Activated B cell treated with CpG ODN at 0.5 μM for 24 hours (primary cell): ENCODE results near the gene RXRG. TPM values are rescaled to one million over a fixed set of nuclear protein-coding genes. Genes with fewer than 3 reads are reported as not detected.

Experiments
- ATAC-seq: fragments of 200-7000 bp; cut with Tn5 transposase; one replicate; pipeline ENCODE4 v1.10.0; 2021; ENCODE audit warnings: low read depth, mild to moderate bottlenecking, moderate library complexity
- CTCF ChIA-PET: fragments of 350-600 bp; sonication (Branson Sonifier 250); formaldehyde crosslinking; loops from one replicate; lab custom pipeline; 2021; ENCODE audit warnings: antibody characterized with exemption; lab: Charles Lee
- POLR2A ChIA-PET: fragments of 350-600 bp; sonication (Branson Sonifier 250); formaldehyde crosslinking; loops from one replicate; lab custom pipeline; 2021; ENCODE audit warnings: antibody characterized with exemption; lab: Charles Lee
- DNase-seq: peaks from one replicate; pipeline ENCODE4 v3.0.0; 2022
- H3K27ac Mint-ChIP-seq: one replicate; pipeline ENCODE4 v1.8.0; 2020; ENCODE audit warnings: mixed read lengths
- H3K27me3 Mint-ChIP-seq: one replicate; pipeline ENCODE4 v1.8.0; 2021; ENCODE audit warnings: mixed read lengths
- H3K36me3 Mint-ChIP-seq: one replicate; pipeline ENCODE4 v1.8.0; 2021; ENCODE audit warnings: low read depth, mixed read lengths
- H3K4me1 Mint-ChIP-seq: one replicate; pipeline ENCODE4 v1.8.0; 2021; ENCODE audit warnings: mixed read lengths
- H3K4me3 Mint-ChIP-seq: one replicate; pipeline ENCODE4 v1.8.0; 2020; ENCODE audit warnings: mild to moderate bottlenecking, mixed read lengths
- H3K9me3 Mint-ChIP-seq: one replicate; pipeline ENCODE4 v1.8.0; 2020; ENCODE audit warnings: mixed read lengths
- intact Hi-C: fragments of 100-400 bp; cut with micrococcal nuclease; formaldehyde crosslinking; loops from one replicate; pipeline ENCODE4 v1.15.1; 2024
- total RNA-seq: library from RNA; stranded (reverse); gene quantifications from 2 replicates; pipeline ENCODE4 v1.2.3, GENCODE V29; 2022
- TF ChIP-seq, protein P1 (sequence below): fragments of 200-600 bp; IDR thresholded peaks from one replicate; pipeline ENCODE4 v1.8.0; 2022; ENCODE audit warnings: antibody characterized with exemption, mild to moderate bottlenecking

RXRG gene
- total RNA-seq, 1 donor from 2014 or later = not detected

DNA sequence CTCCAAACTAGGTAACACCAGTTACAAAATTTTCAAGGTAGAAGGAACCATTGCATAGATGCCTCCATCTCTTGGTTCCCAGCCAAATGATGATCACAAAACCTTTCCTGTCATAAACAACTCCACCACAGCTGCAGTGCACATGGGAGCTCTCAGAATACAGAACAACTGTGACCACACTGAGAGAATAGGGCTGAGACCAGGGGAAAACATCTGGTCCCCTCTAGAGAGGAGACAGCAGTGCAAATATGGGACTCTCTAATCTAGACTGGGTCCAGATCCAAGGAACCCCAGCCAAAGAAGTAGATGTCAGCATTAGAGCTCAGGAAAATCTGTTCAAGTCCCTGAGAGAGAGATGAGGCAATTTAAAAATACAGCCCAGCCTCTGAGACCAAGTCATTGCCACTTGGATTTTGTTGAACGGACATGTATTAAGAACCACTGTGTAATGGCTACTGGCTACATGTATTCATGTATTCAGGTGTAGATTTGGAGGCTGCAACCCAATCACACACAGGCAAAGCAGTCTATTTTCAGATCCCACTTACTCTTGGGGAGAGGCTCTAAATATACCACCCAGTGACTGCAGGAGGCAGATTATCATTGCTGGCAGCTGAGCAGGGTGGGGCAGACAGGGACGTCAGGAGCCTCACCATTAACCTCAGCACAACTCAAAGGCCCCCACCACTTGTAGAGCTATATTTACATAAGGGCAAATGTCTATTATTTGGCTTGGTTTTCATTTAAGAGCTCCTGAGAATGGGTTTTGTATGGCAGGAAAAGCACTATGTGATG, 7.6 kb upstream of the RXRG start:
- intact Hi-C loops = no loop called here
- DNase-seq (no peak), ATAC-seq (no peak)
- no peak overlapping the region for H3K4me3 Mint-ChIP-seq
- H3K4me1 Mint-ChIP-seq = no peaks in the 10 kb centered on the region
- ChIA-PET CTCF (no interaction called here), POLR2A (no interaction called here)
- peaks cover 32% of the 10 kb centered on the region for H3K27me3 Mint-ChIP-seq
- no peaks in the 10 kb centered on the region for H3K9me3 Mint-ChIP-seq
- H3K27ac Mint-ChIP-seq = no peak overlapping the region
- no peaks in the 10 kb centered on the region for H3K36me3 Mint-ChIP-seq
- TF ChIP-seq, protein P1, sequence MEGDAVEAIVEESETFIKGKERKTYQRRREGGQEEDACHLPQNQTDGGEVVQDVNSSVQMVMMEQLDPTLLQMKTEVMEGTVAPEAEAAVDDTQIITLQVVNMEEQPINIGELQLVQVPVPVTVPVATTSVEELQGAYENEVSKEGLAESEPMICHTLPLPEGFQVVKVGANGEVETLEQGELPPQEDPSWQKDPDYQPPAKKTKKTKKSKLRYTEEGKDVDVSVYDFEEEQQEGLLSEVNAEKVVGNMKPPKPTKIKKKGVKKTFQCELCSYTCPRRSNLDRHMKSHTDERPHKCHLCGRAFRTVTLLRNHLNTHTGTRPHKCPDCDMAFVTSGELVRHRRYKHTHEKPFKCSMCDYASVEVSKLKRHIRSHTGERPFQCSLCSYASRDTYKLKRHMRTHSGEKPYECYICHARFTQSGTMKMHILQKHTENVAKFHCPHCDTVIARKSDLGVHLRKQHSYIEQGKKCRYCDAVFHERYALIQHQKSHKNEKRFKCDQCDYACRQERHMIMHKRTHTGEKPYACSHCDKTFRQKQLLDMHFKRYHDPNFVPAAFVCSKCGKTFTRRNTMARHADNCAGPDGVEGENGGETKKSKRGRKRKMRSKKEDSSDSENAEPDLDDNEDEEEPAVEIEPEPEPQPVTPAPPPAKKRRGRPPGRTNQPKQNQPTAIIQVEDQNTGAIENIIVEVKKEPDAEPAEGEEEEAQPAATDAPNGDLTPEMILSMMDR = no peak

DNA sequence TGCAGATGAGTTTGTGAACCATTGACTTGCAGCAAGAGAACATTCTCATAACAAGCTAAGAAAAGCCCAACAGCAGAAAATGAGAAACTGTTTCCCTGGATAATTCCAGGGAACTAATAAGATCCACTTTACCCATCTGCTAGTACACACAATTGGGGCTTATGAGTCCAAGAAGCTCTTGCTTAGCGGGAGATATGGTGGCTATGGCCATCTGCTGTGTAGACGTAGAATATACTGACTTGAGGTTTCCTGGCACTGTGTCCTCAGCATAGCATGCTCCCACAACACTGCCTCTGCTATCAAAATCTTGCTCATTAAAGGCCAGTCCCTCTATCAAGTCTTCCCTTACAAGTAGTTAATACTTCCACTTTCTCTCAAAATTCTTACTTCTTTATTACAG, 6.8 kb upstream of the RXRG start:
- CTCF ChIA-PET = no interaction called here
- DNase-seq = no peak
- Mint-ChIP-seq H3K9me3 (no peaks in the 10 kb centered on the region), H3K27ac (no peak overlapping the region), H3K27me3 (peaks cover 36% of the 10 kb centered on the region), H3K4me1 (no peaks in the 10 kb centered on the region), H3K36me3 (no peaks in the 10 kb centered on the region), H3K4me3 (no peak overlapping the region)
- no peak for ATAC-seq
- intact Hi-C loops = no loop called here
- TF ChIP-seq, protein P1 = no peak
- POLR2A ChIA-PET = no interaction called here

DNA sequence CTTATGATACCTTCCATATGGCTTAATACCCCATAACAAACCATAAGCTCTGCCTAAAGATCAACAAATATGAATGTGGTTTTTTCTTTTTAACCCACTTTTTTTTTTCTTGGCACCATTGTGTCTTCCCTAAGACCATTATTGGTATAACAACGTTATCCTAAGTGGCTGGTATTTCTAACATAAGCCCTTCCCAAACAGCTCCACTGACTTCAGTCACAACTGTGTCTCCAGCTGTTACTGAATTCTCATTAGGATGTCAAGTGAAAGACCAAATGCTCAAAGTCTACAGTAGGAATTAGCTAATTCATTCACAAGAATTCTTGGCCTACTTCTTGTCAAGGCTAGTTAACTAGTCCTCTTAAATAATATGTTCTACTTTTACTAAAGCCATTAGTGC, 4.2 kb upstream of the RXRG start:
- DNase-seq = no peak
- H3K9me3 Mint-ChIP-seq = no peaks in the 10 kb centered on the region
- intact Hi-C loops = no loop called here
- TF ChIP-seq, protein P1 = no peak
- ChIA-PET CTCF (interaction anchor here (1.3 kb wide), 1 partner anchor 10 kb away, joined by 3 read pairs; no protein-coding TSS in a partner anchor), POLR2A (no interaction called here)
- H3K27ac Mint-ChIP-seq = no peak overlapping the region
- ATAC-seq = no peak
- H3K4me3 Mint-ChIP-seq = no peak overlapping the region
- H3K4me1 Mint-ChIP-seq = no peaks in the 10 kb centered on the region
- peaks cover 32% of the 10 kb centered on the region for H3K27me3 Mint-ChIP-seq
- H3K36me3 Mint-ChIP-seq = no peaks in the 10 kb centered on the region

DNA sequence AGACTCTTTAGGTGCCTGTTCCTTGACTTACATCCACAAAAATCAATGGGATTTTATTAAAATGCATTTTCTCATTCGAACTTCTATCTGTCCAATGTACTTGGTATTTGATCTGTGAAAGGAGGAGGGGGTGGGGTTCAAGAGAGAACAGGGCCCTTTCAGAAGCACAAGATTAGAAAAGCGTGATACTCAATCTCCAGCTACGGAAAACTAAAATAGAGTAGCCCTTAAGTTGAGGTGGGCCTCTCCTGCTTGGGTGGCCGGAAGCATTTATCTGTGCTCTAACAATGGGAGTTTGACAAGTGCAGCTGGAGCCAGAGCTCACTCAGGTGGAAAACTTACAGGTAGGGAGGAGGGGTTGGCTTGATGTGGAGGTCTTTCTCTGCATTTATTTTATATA, 462 bp upstream of the RXRG start:
- TF ChIP-seq, protein P1 = no peak
- ChIA-PET POLR2A (no interaction called here), CTCF (no interaction called here)
- Mint-ChIP-seq H3K4me3 (no peak overlapping the region), H3K27me3 (peaks cover 40% of the 10 kb centered on the region), H3K36me3 (no peaks in the 10 kb centered on the region), H3K4me1 (no peaks in the 10 kb centered on the region), H3K9me3 (no peaks in the 10 kb centered on the region), H3K27ac (no peak overlapping the region)
- ATAC-seq = no peak
- intact Hi-C loops = no loop called here
- DNase-seq = no peak

DNA sequence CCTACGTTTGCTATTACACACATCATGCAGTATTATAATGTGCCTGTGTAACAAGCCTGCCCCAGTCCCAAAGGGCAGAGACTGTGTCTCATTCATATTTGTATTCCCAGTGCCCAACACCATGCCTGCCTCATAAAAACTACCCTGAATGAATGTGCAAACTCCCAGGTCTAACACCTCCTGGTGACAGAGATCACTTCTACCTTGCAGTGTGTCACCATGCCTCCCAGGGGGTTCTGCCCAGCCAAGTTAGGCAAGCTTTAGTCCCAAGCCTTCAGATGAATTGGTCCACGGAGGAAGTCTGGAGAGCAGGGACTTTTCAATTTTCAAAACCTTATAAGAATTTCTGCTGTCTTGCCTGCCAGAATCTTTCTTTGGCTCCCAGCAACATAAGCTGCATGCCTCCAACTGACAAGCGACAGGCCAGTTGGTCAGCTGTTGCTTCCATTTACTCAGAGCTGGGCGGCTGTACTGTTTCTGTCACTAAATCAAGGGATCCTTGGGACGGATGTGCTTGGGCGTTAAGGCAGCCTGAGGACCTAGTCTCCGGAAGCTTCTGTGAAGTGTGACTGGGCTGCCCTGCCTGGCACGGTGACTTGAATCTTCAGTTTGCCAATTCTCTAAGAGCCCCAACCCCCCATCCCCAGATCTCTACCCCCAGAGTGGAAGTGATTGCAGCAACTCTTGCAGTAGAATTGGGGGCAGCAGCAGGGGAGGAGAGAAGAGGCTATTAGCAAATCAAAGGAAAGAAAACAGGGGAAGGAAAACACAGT, 1.2 kb downstream of the RXRG start:
- no peak overlapping the region for H3K4me3 Mint-ChIP-seq
- POLR2A ChIA-PET = no interaction called here
- CTCF ChIA-PET = no interaction called here
- no peaks in the 10 kb centered on the region for H3K36me3 Mint-ChIP-seq
- H3K27me3 Mint-ChIP-seq = peaks cover 32% of the 10 kb centered on the region
- TF ChIP-seq, protein P1 = no peak
- H3K27ac Mint-ChIP-seq = no peak overlapping the region
- DNase-seq = no peak
- intact Hi-C loops = no loop called here
- no peaks in the 10 kb centered on the region for H3K9me3 Mint-ChIP-seq
- ATAC-seq = no peak
- no peaks in the 10 kb centered on the region for H3K4me1 Mint-ChIP-seq
